COLO829 (cell line): ENCODE data around the gene MAD1L1.
A peak's percentile ranks its signal among the peaks of the same experiment; 100 is the strongest.
"Not testable (repeated sequence)": the region's sequence is repeated elsewhere in the genome, so short reads cannot be mapped to it uniquely, and the experiment has no call there.

ENCODE experiments used
- DNase-seq: peaks from one replicate; pipeline ENCODE4 v3.0.0; 2012; ENCODE audit warnings: low spot score

MAD1L1 gene

GRCh38 chr7:1939434-1940401 is 293.0 kb downstream of the MAD1L1 start:
- peak; percentile 44 for DNase-seq

- DNase-seq, result no peak
Observed at GRCh38 chr7:1938788-1939433, 293.8 kb downstream of the MAD1L1 start.

GRCh38 chr7:1937252-1937605 is 295.5 kb downstream of the MAD1L1 start:
- DNase-seq, result no peak

GRCh38 chr7:1936531-1937251 is 296.1 kb downstream of the MAD1L1 start:
- no peak for DNase-seq

GRCh38 chr7:1936006-1936310 is 296.8 kb downstream of the MAD1L1 start:
- DNase-seq, result no peak

GRCh38 chr7:1935176-1936005 is 297.4 kb downstream of the MAD1L1 start:
- DNase-seq, result no peak

GRCh38 chr7:1934756-1935155 is 298.0 kb downstream of the MAD1L1 start:
- DNase-seq, result no peak

GRCh38 chr7:1934017-1934416 is 298.7 kb downstream of the MAD1L1 start:
- DNase-seq, result no peak

GRCh38 chr7:1933066-1933750 is 299.5 kb downstream of the MAD1L1 start:
- no peak for DNase-seq

- DNase-seq, result no peak
Observed at GRCh38 chr7:1931951-1932270, 300.8 kb downstream of the MAD1L1 start.

- DNase-seq, result no peak
Observed at GRCh38 chr7:1931256-1931950, 301.3 kb downstream of the MAD1L1 start.

GRCh38 chr7:1930381-1931065 is 302.2 kb downstream of the MAD1L1 start:
- DNase-seq, result no peak

GRCh38 chr7:1929349-1929925 is 303.3 kb downstream of the MAD1L1 start:
- not testable (repeated sequence) for DNase-seq

GRCh38 chr7:1928645-1929348 is 303.9 kb downstream of the MAD1L1 start:
- no peak for DNase-seq

- no peak for DNase-seq
Observed at GRCh38 chr7:1927937-1928644, 304.7 kb downstream of the MAD1L1 start.

GRCh38 chr7:1926908-1927306 is 305.8 kb downstream of the MAD1L1 start:
- no peak for DNase-seq

GRCh38 chr7:1925973-1926907 is 306.5 kb downstream of the MAD1L1 start:
- DNase-seq, result no peak

- no peak for DNase-seq
Observed at GRCh38 chr7:1925349-1925748, 307.4 kb downstream of the MAD1L1 start.
